Mesendoderm (in vitro differentiated cells): ENCODE results near the gene UMODL1.

Experiments
- DNase-seq: peaks from one replicate; pipeline ENCODE4 v3.0.0; 2013
- H2AK5ac ChIP-seq: 2 replicates; pipeline ENCODE4 v1.6.1; 2013; ENCODE audit warnings: low read length, inconsistent platforms
- H2BK120ac ChIP-seq: 2 replicates; pipeline ENCODE4 v1.6.1; 2013; ENCODE audit warnings: low read depth, mild to moderate bottlenecking, low read length, moderate library complexity, mixed read lengths
- H2BK15ac ChIP-seq: replicated peaks from 2 replicates; pipeline ENCODE4 v1.6.1; 2013; ENCODE audit warnings: low read depth, mild to moderate bottlenecking, moderate library complexity
- H2BK5ac ChIP-seq: 2 replicates; pipeline ENCODE4 v1.6.1; 2013; ENCODE audit warnings: low read length, inconsistent platforms
- H3K18ac ChIP-seq: 2 replicates; pipeline ENCODE4 v1.6.1; 2013; ENCODE audit warnings: mild to moderate bottlenecking, low read length, mixed read lengths
- H3K23ac ChIP-seq: one replicate; pipeline ENCODE4 v1.6.1; 2013; ENCODE audit warnings: low read length
- H3K27ac ChIP-seq: 2 replicates; pipeline ENCODE4 v1.5.1; 2013; ENCODE audit warnings: low read depth, mild to moderate bottlenecking, inconsistent platforms, low read length, moderate library complexity
- H3K27me3 ChIP-seq: 2 replicates; pipeline ENCODE4 v1.6.1; 2013; ENCODE audit warnings: low read length, control low read depth, mild to moderate bottlenecking, inconsistent platforms; ENCODE audit not compliant: insufficient read depth, poor library complexity
- H3K36me3 ChIP-seq: 2 replicates; pipeline ENCODE4 v1.6.1; 2013; ENCODE audit warnings: low read length, inconsistent platforms; ENCODE audit not compliant: control insufficient read depth, insufficient read depth
- H3K4ac ChIP-seq: one replicate; pipeline ENCODE4 v1.6.1; 2013; ENCODE audit warnings: low read depth, mild to moderate bottlenecking, low read length, moderate library complexity
- H3K4me1 ChIP-seq: 2 replicates; pipeline ENCODE4 v1.6.1; 2013; ENCODE audit warnings: low read depth, low read length, inconsistent platforms; ENCODE audit not compliant: control insufficient read depth
- H3K4me2 ChIP-seq: 2 replicates; pipeline ENCODE4 v1.6.1; 2013; ENCODE audit warnings: low read length
- H3K4me3 ChIP-seq: 2 replicates; pipeline ENCODE4 v1.5.1; 2013; ENCODE audit warnings: mild to moderate bottlenecking, low read length
- H3K56ac ChIP-seq: one replicate; pipeline ENCODE4 v1.6.1; 2013; ENCODE audit warnings: low read length
- H3K79me1 ChIP-seq: 2 replicates; pipeline ENCODE4 v1.6.1; 2013; ENCODE audit warnings: low read length, inconsistent platforms
- H3K79me2 ChIP-seq: 2 replicates; pipeline ENCODE4 v1.6.1; 2013; ENCODE audit warnings: mild to moderate bottlenecking, low read length; ENCODE audit not compliant: control insufficient read depth, insufficient read depth
- H3K9ac ChIP-seq: 2 replicates; pipeline ENCODE4 v1.6.1; 2013; ENCODE audit warnings: low read length, inconsistent platforms
- H4K5ac ChIP-seq: one replicate; pipeline ENCODE4 v1.6.1; 2013; ENCODE audit warnings: low read length
- H4K8ac ChIP-seq: one replicate; pipeline ENCODE4 v1.6.1; 2013; ENCODE audit warnings: low read depth, mild to moderate bottlenecking, control low read depth, low read length, moderate library complexity
- WGBS: extraction: QIAGEN DNeasy Blood & Tissue Kit; methylation state at CpG from one replicate; pipeline ENCODE4 v1.1.7; 2013; ENCODE audit warnings: low lambda C conversion rate, missing lambda C conversion rate; ENCODE audit not compliant: insufficient coverage; ENCODE audit errors: extremely low coverage; 5-methylcytosine and 5-hydroxymethylcytosine counted together

The UMODL1 gene

DNA sequence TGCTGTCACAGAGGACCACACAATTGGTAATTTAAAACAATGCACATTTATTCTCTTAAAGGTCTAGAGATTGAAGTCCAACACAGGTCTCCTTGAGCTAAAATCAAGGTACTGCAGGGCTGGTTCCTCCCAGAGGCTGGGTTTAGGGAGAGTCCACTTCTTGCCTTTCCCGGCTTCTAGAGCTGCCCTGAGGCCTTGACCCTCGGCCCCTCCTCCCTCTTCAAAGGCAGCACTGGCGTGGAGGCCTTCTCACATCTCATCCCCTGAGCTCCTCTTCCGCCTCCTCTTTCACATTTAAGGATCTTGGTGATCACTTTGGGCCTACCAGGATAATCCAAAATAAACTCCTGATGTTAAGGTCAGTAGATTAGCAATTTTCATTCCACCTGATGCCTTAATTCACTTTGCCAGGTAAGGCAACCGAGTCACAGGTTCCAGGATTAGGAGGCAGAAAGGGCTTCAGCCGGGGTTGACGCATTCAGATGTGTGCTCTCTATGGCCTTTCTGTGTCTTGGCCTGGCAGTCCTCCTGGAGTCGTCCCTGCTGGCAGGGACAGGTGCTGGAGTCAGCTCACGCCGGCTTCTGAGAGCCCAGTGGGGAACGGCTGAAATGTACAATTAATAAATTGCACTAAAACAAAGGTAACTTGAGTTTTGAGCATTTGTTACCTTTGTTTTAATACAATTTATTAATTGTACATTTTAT is 86.6 kb downstream of the UMODL1 start:
- Histone ChIP-seq H3K79me1 (no peaks in the 10 kb centered on the region), H3K27me3 (no peaks in the 10 kb centered on the region), H3K79me2 (no peaks in the 10 kb centered on the region), H3K4me2 (no peak overlapping the region), H2BK5ac (no peak overlapping the region), H4K5ac (no peak overlapping the region), H3K18ac (no peak overlapping the region), H4K8ac (no peak overlapping the region), H3K4me3 (no peak overlapping the region), H3K23ac (no peak overlapping the region), H3K9ac (no peak overlapping the region), H3K36me3 (no peaks in the 10 kb centered on the region), H3K4ac (no peak overlapping the region), H3K56ac (no peak overlapping the region), H3K27ac (no peak overlapping the region), H2BK120ac (no peak overlapping the region), H2AK5ac (no peak overlapping the region), H3K4me1 (no peaks in the 10 kb centered on the region), H2BK15ac (no peak overlapping the region)
- no CpG with 5 or more reads among the region's 11 CpGs for WGBS
- DNase-seq: no peak

DNA sequence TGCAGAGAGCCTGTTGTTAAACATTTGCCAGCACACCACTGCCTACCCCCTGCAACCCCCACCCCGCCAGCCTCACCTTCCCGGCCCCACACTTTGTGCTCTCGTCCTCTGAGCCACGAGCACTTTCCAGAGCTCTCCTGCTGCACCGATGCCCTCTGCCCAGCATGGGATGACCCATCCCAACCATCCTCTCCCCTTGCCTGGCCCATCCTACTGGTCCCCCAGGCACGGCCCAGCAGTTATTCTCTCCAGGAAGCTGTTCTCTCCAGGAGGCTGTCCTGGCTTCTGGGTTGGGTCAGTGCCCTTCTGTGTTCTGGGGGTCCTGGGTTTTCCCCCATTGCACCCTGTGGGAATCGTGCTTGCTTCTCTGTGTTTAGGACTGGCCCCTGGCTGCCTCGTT is 87.7 kb downstream of the UMODL1 start:
- H3K4me2 ChIP-seq: no peak overlapping the region
- DNase-seq: no peak
- H2BK120ac ChIP-seq: no peak overlapping the region
- no peak overlapping the region for H3K9ac ChIP-seq
- no peaks in the 10 kb centered on the region for H3K4me1 ChIP-seq
- H3K18ac ChIP-seq: no peak overlapping the region
- H4K8ac ChIP-seq: no peak overlapping the region
- no peaks in the 10 kb centered on the region for H3K36me3 ChIP-seq
- no peak overlapping the region for H3K4ac ChIP-seq
- H3K4me3 ChIP-seq: no peak overlapping the region
- no peaks in the 10 kb centered on the region for H3K79me1 ChIP-seq
- H3K27ac ChIP-seq: no peak overlapping the region
- no peak overlapping the region for H2BK15ac ChIP-seq
- H2AK5ac ChIP-seq: no peak overlapping the region
- H3K27me3 ChIP-seq: no peaks in the 10 kb centered on the region
- H4K5ac ChIP-seq: no peak overlapping the region
- H3K79me2 ChIP-seq: no peaks in the 10 kb centered on the region
- H3K23ac ChIP-seq: no peak overlapping the region
- no CpG with 5 or more reads among the region's 8 CpGs for WGBS
- H2BK5ac ChIP-seq: no peak overlapping the region
- H3K56ac ChIP-seq: no peak overlapping the region

DNA sequence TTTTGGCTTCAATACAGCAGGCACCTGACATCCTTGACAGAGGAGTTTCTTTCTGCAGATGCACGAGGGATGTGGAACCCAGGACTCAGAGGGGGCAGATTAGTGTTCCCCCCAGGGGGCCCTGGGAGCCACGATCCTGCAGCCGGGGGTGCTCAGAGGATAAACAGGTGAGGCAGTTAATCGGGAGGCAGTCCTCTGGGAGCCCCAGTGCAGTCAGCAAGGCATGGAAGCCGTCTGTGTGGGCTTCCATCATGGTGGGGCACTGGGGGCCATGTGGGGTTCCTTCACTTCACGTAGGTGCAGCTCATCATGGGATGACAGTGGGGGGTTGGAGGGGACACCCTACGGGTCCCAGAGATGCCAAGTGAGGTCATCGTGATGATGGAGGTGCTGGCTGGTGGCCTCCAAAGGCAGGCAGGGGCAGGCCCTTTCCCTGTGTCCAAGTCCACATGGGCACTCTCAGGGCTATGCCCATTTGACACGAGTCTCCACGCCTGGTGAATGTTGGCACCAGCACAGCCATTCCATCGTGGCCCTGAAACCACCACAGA is 88.5 kb downstream of the UMODL1 start:
- Histone ChIP-seq H3K36me3 (no peaks in the 10 kb centered on the region), H2BK5ac (no peak overlapping the region), H3K27me3 (no peaks in the 10 kb centered on the region), H4K8ac (no peak overlapping the region), H3K27ac (no peak overlapping the region), H2AK5ac (no peak overlapping the region), H3K4me1 (no peaks in the 10 kb centered on the region), H2BK15ac (no peak overlapping the region), H4K5ac (no peak overlapping the region), H2BK120ac (no peak overlapping the region), H3K79me2 (no peaks in the 10 kb centered on the region), H3K9ac (no peak overlapping the region), H3K23ac (no peak overlapping the region), H3K18ac (no peak overlapping the region), H3K4me3 (no peak overlapping the region), H3K4ac (no peak overlapping the region), H3K56ac (no peak overlapping the region), H3K79me1 (no peaks in the 10 kb centered on the region), H3K4me2 (no peak overlapping the region)
- no CpG with 5 or more reads among the region's 11 CpGs for WGBS
- DNase-seq: no peak

- Histone ChIP-seq H2BK15ac (no peak overlapping the region), H3K9ac (no peak overlapping the region), H3K36me3 (no peaks in the 10 kb centered on the region), H4K8ac (no peak overlapping the region), H3K4me3 (no peak overlapping the region), H3K27me3 (no peaks in the 10 kb centered on the region), H2AK5ac (no peak overlapping the region), H2BK5ac (no peak overlapping the region), H3K4me1 (no peaks in the 10 kb centered on the region), H3K27ac (no peak overlapping the region), H3K4me2 (no peak overlapping the region), H4K5ac (no peak overlapping the region), H3K23ac (no peak overlapping the region), H2BK120ac (no peak overlapping the region), H3K56ac (no peak overlapping the region), H3K79me1 (no peaks in the 10 kb centered on the region), H3K79me2 (no peaks in the 10 kb centered on the region), H3K18ac (no peak overlapping the region), H3K4ac (no peak overlapping the region)
- no peak for DNase-seq
- WGBS: no CpG with 5 or more reads among the region's 25 CpGs
These were observed 89.1 kb downstream of the UMODL1 start for GRCh38 chr21:42160111-42160721.

GRCh38 chr21:42160765-42161164 is 89.6 kb downstream of the UMODL1 start:
- WGBS: no CpG with 5 or more reads among the region's 9 CpGs
- no peaks in the 10 kb centered on the region for H3K36me3 ChIP-seq
- H3K4me2 ChIP-seq: no peak overlapping the region
- H2BK15ac ChIP-seq: no peak overlapping the region
- no peak overlapping the region for H3K4me3 ChIP-seq
- H3K27ac ChIP-seq: no peak overlapping the region
- H3K9ac ChIP-seq: no peak overlapping the region
- no peaks in the 10 kb centered on the region for H3K79me1 ChIP-seq
- H3K4ac ChIP-seq: no peak overlapping the region
- H2BK5ac ChIP-seq: no peak overlapping the region
- H2BK120ac ChIP-seq: no peak overlapping the region
- H4K5ac ChIP-seq: no peak overlapping the region
- no peaks in the 10 kb centered on the region for H3K27me3 ChIP-seq
- H3K18ac ChIP-seq: no peak overlapping the region
- H3K56ac ChIP-seq: no peak overlapping the region
- DNase-seq: no peak
- no peaks in the 10 kb centered on the region for H3K4me1 ChIP-seq
- no peak overlapping the region for H3K23ac ChIP-seq
- H3K79me2 ChIP-seq: no peaks in the 10 kb centered on the region
- H4K8ac ChIP-seq: no peak overlapping the region
- H2AK5ac ChIP-seq: no peak overlapping the region
